Measurements from ENCODE around the gene YARS1.

YARS1 gene

DNA sequence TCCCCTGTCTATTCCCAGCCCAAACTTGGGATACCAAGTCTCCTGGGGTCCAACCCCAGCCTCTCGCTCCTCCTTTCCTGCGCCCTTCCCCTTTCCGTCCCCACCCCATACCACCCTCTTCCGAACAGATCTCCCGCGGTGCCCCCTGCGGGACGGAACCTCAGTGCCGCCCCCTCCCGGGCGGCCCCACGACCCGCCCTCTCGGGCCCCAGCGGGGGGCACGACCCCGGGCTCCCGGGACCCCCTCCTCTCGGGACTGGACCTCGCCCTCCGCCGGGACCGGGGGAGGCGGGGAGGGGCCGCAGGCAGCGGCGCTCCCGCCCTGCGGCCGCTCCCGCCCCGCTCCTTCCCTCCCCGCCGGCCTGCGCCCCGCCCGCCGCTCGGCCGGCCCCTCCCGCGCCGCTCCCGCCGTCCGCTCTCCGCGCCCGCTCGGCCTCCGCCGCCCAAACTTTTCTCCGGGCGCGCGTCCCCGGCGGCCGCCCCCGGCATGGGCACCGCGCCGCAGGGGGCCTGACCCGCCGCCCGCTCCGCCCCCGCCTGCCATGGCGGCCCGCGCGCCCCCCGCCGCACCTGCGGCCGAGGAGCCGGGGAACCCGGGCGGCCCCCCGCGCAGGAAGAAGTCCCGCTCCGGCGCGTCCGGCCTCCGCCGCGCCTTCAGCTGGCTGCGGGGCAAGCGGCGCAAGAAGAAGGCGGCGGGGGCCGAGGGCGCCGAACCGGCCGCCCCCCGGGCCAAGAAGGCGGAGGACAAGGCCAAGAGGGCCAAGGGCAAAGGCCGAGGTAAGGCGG is 75.6 kb downstream of the YARS1 start:
- no peak for DNase-seq

GRCh38 chr1:32741059-32741412 is 76.1 kb downstream of the YARS1 start:
- no peak for DNase-seq

DNA sequence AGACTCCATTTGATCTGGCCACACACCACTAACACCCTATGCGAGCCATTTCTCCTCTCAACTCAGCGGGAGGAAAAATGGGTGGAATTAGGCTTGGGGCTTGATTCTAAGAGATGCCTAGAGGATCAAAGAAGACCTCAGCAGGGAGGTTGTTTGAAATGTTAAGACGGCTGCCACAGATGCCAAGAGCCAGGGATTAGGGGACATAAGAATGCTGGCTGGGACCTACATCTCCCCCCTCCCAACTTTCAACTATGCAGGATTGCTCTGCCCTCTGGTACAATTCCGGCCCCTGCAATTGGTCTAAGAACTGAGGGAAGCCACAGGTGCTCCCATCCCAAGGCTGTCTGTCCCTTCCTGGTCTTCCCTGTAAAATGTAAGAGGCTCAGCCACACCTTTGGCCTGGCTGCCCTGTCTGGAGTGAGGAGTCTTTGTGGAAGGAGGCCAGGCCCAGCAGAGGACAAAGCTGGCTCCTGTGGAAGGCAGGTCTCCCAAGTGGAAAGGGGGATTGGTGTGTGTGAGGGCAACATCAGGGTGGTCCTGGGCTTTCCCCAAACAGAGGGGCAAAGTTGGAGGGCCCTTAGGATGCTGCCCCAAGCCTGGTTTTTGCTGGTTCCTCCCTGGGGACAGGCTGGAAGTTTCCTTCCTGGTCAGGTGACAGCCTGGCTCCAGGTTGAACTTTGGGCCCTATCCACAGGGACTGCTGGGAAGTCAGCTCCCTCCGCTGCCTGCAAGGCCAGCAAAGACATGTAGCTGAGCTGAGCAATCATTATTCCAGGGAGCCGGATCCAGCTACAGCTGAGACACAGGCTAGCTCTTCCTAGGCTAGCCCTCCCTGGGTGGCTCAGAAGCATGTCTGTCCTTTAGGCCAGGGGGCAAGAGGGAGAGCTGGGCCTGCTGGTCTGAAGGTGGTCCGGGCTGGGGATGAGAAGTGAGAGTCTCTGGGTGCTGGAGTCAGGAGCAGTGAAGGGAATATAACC is 80.1 kb downstream of the YARS1 start:
- no peak for DNase-seq

DNA sequence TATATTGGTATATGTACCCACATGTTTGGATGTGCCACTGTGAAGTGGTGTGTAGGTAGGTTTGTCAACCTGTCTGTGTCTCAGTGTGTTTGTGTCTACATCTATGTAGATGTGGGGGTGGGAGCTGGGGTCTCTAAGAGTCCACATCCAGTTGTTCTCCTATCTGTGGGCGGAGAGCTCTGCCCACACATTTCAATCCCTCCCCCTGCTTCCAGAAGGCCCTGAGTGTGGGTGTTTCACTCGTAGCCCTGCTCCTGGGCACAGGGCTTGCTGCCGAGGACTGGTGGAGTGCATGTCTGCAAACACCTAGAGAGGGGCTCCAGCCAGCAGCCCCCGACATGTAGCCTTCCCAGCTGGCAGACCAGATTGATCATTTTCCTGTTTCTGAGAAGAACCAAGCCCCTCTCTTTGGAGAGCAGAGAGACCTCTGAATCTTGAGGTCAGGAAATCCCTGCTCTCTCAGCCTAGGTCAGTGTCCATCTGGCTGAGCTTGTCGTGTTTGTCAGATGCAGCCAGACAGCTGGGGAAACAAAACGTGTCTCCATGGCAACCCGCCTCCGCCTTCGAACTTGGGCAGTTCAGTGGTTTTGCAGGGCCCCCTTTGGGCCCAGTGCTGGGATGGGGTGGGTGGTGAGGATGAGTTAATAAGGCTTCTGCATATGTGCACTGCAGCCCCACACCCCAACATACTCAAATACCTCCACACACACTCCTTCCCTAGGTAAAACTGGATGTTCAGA is 83.4 kb downstream of the YARS1 start:
- DNase-seq: no peak

- no peak for DNase-seq
Measured at GRCh38 chr1:32729254-32730046, 87.7 kb downstream of the YARS1 start.

DNA sequence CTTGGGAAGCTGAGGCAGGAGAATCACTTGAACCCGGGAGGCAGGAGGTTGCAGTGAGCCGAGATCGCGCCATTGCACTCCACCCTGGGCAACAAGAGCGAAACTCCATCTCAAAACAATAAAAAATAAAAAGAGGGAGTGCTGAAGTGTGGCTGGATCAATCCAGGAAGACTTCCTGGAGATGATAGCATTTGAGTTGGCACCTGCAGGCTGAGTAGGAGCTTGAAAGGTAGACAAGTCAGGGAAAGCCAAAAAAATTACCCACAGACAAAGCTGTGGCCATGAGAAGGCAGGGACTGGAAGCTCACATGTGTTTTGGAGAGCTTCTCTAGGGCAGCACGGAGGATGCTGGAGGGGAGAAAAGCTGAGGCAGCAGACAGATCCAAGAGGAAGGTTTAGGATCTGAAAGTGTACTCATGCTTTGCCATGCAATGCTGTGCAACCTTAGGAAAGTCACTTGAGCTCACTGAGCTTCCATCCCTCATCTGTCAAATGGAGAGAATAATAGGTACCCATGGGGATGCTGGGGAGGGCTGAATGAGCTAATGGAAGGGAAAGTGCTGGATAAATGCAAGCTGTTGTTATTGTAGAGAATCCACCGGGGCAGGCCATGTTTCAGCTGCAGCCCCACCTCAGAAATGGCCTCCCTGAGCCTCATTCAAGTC is 88.6 kb downstream of the YARS1 start:
- DNase-seq: no peak

DNA sequence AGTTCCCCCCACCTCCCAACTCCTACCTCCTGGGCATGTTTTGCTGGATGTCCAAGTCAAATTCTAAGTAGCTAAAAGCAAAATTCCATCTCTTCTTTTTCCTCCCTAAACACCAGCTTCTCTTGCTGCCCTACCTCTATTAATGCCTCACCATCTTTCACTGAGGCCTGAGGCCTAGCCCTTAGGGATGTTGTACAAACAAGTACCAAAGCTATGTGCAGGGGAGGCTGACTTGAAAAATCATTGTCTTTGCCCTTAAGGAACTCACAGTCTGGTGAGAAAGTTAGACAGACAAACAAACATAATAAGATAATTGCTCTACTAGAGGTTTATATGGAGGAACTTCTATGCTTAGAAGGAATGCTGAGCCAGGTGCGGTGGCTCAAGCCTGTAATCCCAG is 89.3 kb downstream of the YARS1 start:
- DNase-seq: no peak

GRCh38 chr1:32725615-32725982 is 91.6 kb downstream of the YARS1 start:
- DNase-seq: no peak

All from CD4-positive, alpha-beta T cell treated with Interleukin-10 for 1 hour (primary cell).